SK-N-SH treated with all-trans-retinoic acid at 6 μM for 48 hours (cell line): ENCODE data around the gene LUC7L3.

Experiments
- ATAC-seq: fragments of 200-7000 bp; cut with Tn5 transposase; 3 replicates; pipeline ENCODE4 v1.9.1; 2020; ENCODE audit warnings: mild to moderate bottlenecking, moderate library complexity
- ARNTL ChIP-seq: fragments of 450-650 bp; formaldehyde crosslinking; IDR thresholded peaks from 2 replicates; pipeline ENCODE4 v1.5.0; 2020; ENCODE audit warnings: low read depth, mild to moderate bottlenecking, moderate library complexity, borderline replicate concordance
- BACH2 ChIP-seq: fragments of 250-450 bp; sonication (Bioruptor Pico); IDR thresholded peaks from 2 replicates; pipeline ENCODE4 v1.9.0; 2021; ENCODE audit warnings: mild to moderate bottlenecking, borderline replicate concordance
- CSDC2 ChIP-seq: fragments of 250-450 bp; sonication (Bioruptor Pico); IDR thresholded peaks from 2 replicates; pipeline ENCODE4 v1.5.0; 2020; ENCODE audit warnings: mild to moderate bottlenecking, moderate library complexity
- ESRRG ChIP-seq: fragments of 250-450 bp; sonication (Bioruptor Pico); IDR thresholded peaks from 2 replicates; pipeline ENCODE4 v1.6.1; 2021; ENCODE audit warnings: mild to moderate bottlenecking
- ISL1 ChIP-seq: fragments of 250-450 bp; sonication (Bioruptor Pico); IDR thresholded peaks from 2 replicates; pipeline ENCODE4 v2.1.2; 2022; ENCODE audit warnings: mild to moderate bottlenecking, moderate library complexity
- OSR1 ChIP-seq: fragments of 250-450 bp; sonication (Bioruptor Pico); IDR thresholded peaks from 2 replicates; pipeline ENCODE4 v1.8.0; 2022; ENCODE audit warnings: moderate library complexity, mild to moderate bottlenecking, inconsistent platforms
- PPARA ChIP-seq: fragments of 250-450 bp; sonication (Bioruptor Pico); IDR thresholded peaks from 2 replicates; pipeline ENCODE4 v1.5.0; 2020; ENCODE audit warnings: mild to moderate bottlenecking, borderline replicate concordance
- RARB ChIP-seq: fragments of 250-450 bp; sonication (Bioruptor Pico); IDR thresholded peaks from 2 replicates; pipeline ENCODE4 v1.8.0; 2021; ENCODE audit warnings: mild to moderate bottlenecking, moderate library complexity
- SNAI2 ChIP-seq: fragments of 250-450 bp; sonication (Bioruptor Pico); IDR thresholded peaks from 2 replicates; pipeline ENCODE4 v1.5.0; 2020; ENCODE audit warnings: mild to moderate bottlenecking, moderate library complexity
- TCF4 ChIP-seq: fragments of 250-450 bp; sonication (Bioruptor Pico); IDR thresholded peaks from 2 replicates; pipeline ENCODE4 v1.8.0; 2021; ENCODE audit warnings: mild to moderate bottlenecking, moderate library complexity, borderline replicate concordance
- ZC3H10 ChIP-seq: fragments of 250-450 bp; sonication (Bioruptor Pico); IDR thresholded peaks from 2 replicates; pipeline ENCODE4 v1.5.1; 2021; ENCODE audit warnings: mild to moderate bottlenecking, moderate library complexity
- ZFP3 ChIP-seq: fragments of 250-450 bp; sonication (Bioruptor Pico); IDR thresholded peaks from 2 replicates; pipeline ENCODE4 v1.5.0; 2020; ENCODE audit warnings: mild to moderate bottlenecking, moderate library complexity
- ZFP30 ChIP-seq: fragments of 450-650 bp; formaldehyde crosslinking; IDR thresholded peaks from 2 replicates; pipeline ENCODE4 v1.5.0; 2022; ENCODE audit warnings: mild to moderate bottlenecking, moderate library complexity
- ZNF565 ChIP-seq: fragments of 450-650 bp; formaldehyde crosslinking; conservative IDR thresholded peaks from 2 replicates; pipeline ENCODE4 v1.5.0; 2020; ENCODE audit warnings: low read depth, mild to moderate bottlenecking, moderate library complexity
- ZNF70 ChIP-seq: fragments of 450-650 bp; formaldehyde crosslinking; IDR thresholded peaks from 2 replicates; pipeline ENCODE4 v1.5.0; 2020; ENCODE audit warnings: mild to moderate bottlenecking, moderate library complexity
- ZNF8 ChIP-seq: fragments of 450-650 bp; formaldehyde crosslinking; IDR thresholded peaks from 2 replicates; pipeline ENCODE4 v1.5.0; 2020; ENCODE audit warnings: mild to moderate bottlenecking, moderate library complexity
- TF ChIP-seq, protein P1 (sequence below): fragments of 250-450 bp; sonication (Bioruptor Pico); IDR thresholded peaks from 2 replicates; pipeline ENCODE4 v1.5.0; 2020; ENCODE audit warnings: mild to moderate bottlenecking, moderate library complexity
- TF ChIP-seq, protein P2 (sequence below): fragments of 250-450 bp; sonication (Bioruptor Pico); IDR thresholded peaks from 2 replicates; pipeline ENCODE4 v1.5.1; 2021; ENCODE audit warnings: mild to moderate bottlenecking, moderate library complexity
- TF ChIP-seq, protein P3 (sequence below): fragments of 250-450 bp; sonication (Bioruptor Pico); IDR thresholded peaks from 2 replicates; pipeline ENCODE4 v1.8.0; 2020; ENCODE audit warnings: mild to moderate bottlenecking, moderate library complexity, borderline replicate concordance
- TF ChIP-seq, protein P4 (sequence below): fragments of 250-450 bp; sonication (Bioruptor Pico); IDR thresholded peaks from 2 replicates; pipeline ENCODE4 v1.8.0; 2021; ENCODE audit warnings: low read depth, mild to moderate bottlenecking, moderate library complexity, borderline replicate concordance

LUC7L3 gene

DNA sequence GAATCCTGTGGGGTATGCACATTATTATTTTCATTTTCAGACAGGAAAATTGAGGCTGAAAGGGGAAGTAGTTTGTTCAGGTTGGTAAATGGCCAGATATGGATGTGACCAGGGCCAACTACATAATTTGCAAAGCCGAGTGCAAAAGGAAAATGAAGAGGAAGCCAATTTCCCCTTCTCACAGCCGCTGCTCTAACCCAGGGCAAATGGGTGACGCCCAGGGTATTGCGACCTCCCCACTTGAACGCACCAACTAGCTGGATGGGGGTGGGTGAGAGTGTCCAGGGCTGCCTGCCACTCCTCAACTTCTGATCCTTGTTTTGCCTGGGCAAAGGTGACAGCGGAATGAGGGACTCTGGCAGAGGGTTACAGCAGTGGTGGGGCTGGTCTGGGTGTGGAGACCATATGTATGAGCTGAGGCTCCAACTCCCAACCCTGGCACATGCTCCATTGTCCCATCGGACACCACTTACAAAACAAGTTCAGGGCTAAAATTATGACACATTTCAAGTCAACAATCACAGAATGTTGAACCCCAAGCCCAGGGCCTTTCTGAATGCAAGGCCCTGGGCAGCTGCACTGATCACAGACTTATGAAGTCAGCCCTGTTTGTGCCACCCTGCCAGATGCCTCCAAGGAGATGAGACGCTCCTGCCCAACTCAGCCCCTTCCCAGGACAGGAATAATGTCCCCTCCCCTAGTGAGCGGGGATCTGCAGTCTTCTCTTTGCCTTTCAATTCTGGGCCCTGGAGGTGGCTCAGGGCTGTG lies 46.2 kb downstream of the LUC7L3 start:
- no peak for ATAC-seq
- TF ChIP-seq ZC3H10, result no peak
- TF ChIP-seq PPARA (CRISPR knock-in tag), result no peak
- no peak for TF ChIP-seq ESRRG (CRISPR knock-in tag)
- TF ChIP-seq RARB (CRISPR knock-in tag), result no peak
- TF ChIP-seq ISL1 (CRISPR knock-in tag), result no peak
- TF ChIP-seq, protein P1, sequence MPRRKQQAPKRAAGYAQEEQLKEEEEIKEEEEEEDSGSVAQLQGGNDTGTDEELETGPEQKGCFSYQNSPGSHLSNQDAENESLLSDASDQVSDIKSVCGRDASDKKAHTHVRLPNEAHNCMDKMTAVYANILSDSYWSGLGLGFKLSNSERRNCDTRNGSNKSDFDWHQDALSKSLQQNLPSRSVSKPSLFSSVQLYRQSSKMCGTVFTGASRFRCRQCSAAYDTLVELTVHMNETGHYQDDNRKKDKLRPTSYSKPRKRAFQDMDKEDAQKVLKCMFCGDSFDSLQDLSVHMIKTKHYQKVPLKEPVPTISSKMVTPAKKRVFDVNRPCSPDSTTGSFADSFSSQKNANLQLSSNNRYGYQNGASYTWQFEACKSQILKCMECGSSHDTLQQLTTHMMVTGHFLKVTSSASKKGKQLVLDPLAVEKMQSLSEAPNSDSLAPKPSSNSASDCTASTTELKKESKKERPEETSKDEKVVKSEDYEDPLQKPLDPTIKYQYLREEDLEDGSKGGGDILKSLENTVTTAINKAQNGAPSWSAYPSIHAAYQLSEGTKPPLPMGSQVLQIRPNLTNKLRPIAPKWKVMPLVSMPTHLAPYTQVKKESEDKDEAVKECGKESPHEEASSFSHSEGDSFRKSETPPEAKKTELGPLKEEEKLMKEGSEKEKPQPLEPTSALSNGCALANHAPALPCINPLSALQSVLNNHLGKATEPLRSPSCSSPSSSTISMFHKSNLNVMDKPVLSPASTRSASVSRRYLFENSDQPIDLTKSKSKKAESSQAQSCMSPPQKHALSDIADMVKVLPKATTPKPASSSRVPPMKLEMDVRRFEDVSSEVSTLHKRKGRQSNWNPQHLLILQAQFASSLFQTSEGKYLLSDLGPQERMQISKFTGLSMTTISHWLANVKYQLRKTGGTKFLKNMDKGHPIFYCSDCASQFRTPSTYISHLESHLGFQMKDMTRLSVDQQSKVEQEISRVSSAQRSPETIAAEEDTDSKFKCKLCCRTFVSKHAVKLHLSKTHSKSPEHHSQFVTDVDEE (CRISPR knock-in tag), result no peak
- no peak for TF ChIP-seq BACH2
- TF ChIP-seq, protein P2, sequence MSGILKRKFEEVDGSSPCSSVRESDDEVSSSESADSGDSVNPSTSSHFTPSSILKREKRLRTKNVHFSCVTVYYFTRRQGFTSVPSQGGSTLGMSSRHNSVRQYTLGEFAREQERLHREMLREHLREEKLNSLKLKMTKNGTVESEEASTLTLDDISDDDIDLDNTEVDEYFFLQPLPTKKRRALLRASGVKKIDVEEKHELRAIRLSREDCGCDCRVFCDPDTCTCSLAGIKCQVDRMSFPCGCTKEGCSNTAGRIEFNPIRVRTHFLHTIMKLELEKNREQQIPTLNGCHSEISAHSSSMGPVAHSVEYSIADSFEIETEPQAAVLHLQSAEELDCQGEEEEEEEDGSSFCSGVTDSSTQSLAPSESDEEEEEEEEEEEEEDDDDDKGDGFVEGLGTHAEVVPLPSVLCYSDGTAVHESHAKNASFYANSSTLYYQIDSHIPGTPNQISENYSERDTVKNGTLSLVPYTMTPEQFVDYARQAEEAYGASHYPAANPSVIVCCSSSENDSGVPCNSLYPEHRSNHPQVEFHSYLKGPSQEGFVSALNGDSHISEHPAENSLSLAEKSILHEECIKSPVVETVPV (CRISPR knock-in tag), result no peak
- no peak for TF ChIP-seq ZNF70
- no peak for TF ChIP-seq CSDC2
- TF ChIP-seq, protein P3, sequence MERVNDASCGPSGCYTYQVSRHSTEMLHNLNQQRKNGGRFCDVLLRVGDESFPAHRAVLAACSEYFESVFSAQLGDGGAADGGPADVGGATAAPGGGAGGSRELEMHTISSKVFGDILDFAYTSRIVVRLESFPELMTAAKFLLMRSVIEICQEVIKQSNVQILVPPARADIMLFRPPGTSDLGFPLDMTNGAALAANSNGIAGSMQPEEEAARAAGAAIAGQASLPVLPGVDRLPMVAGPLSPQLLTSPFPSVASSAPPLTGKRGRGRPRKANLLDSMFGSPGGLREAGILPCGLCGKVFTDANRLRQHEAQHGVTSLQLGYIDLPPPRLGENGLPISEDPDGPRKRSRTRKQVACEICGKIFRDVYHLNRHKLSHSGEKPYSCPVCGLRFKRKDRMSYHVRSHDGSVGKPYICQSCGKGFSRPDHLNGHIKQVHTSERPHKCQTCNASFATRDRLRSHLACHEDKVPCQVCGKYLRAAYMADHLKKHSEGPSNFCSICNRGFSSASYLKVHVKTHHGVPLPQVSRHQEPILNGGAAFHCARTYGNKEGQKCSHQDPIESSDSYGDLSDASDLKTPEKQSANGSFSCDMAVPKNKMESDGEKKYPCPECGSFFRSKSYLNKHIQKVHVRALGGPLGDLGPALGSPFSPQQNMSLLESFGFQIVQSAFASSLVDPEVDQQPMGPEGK, result no peak
- TF ChIP-seq SNAI2 (CRISPR knock-in tag), result no peak
- no peak for TF ChIP-seq ZFP30
- no peak for TF ChIP-seq ZNF565
- no peak for TF ChIP-seq ZNF8
- no peak for TF ChIP-seq OSR1 (CRISPR knock-in tag)
- TF ChIP-seq ARNTL, result no peak
- TF ChIP-seq ZFP3, result no peak
- TF ChIP-seq, all 23 proteins: peak for 0

DNA sequence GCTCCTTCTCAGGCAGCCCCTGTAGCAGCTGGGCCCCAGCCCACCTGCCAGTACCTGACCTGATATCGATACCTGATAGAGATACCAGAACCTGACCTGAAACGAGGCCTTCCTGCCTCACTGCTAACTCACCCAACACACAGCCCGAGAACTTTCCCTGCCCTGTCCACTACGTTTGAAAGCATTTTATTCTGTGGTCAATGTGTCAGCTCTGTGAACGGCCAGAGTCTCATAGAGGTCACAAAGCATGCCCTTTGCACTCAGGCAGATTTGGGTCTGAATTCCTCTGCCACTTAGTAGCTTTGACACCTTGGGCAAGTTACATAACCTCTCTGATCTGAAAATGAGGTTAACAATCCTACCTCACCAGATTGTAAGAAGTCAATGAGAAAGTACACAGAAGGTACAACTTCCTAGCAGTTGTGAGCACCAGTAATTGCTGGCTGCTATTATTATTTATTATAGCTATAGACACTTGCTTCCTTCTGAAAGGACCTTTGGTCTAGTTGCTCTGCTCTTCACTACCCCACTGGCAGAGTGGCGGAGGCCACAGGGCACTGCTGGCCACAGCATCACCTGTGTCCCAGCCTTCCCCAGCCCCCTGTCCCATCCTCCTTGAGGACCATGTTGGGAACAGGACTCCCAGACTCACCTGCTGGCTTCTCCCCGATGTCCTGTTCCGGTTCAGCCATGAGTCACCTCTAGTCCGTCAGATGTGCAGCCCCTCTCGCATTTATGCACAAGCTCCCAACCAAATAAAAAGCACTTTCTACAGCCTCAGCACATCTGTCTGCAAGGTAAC lies 47.0 kb downstream of the LUC7L3 start:
- ATAC-seq, result no peak
- TF ChIP-seq CSDC2, result no peak
- TF ChIP-seq, protein P3, result no peak
- no peak for TF ChIP-seq ESRRG (CRISPR knock-in tag)
- TF ChIP-seq OSR1 (CRISPR knock-in tag), result no peak
- TF ChIP-seq ZNF8, result no peak
- no peak for TF ChIP-seq ZNF565
- TF ChIP-seq ZFP30, result no peak
- TF ChIP-seq ZC3H10, result no peak
- no peak for TF ChIP-seq PPARA (CRISPR knock-in tag)
- TF ChIP-seq, protein P4, sequence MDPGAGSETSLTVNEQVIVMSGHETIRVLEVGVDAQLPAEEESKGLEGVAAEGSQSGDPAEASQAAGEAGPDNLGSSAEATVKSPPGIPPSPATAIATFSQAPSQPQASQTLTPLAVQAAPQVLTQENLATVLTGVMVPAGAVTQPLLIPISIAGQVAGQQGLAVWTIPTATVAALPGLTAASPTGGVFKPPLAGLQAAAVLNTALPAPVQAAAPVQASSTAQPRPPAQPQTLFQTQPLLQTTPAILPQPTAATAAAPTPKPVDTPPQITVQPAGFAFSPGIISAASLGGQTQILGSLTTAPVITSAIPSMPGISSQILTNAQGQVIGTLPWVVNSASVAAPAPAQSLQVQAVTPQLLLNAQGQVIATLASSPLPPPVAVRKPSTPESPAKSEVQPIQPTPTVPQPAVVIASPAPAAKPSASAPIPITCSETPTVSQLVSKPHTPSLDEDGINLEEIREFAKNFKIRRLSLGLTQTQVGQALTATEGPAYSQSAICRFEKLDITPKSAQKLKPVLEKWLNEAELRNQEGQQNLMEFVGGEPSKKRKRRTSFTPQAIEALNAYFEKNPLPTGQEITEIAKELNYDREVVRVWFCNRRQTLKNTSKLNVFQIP (CRISPR knock-in tag), result no peak
- TF ChIP-seq, protein P2 (CRISPR knock-in tag), result no peak
- no peak for TF ChIP-seq ZNF70
- no peak for TF ChIP-seq TCF4 (CRISPR knock-in tag)
- no peak for TF ChIP-seq SNAI2 (CRISPR knock-in tag)
- no peak for TF ChIP-seq ARNTL
